ENCODE data around the gene LARGE1.
"Not testable (repeated sequence)": the region's sequence is repeated elsewhere in the genome, so short reads cannot be mapped to it uniquely, and the experiment has no call there.

LARGE1 gene

DNA sequence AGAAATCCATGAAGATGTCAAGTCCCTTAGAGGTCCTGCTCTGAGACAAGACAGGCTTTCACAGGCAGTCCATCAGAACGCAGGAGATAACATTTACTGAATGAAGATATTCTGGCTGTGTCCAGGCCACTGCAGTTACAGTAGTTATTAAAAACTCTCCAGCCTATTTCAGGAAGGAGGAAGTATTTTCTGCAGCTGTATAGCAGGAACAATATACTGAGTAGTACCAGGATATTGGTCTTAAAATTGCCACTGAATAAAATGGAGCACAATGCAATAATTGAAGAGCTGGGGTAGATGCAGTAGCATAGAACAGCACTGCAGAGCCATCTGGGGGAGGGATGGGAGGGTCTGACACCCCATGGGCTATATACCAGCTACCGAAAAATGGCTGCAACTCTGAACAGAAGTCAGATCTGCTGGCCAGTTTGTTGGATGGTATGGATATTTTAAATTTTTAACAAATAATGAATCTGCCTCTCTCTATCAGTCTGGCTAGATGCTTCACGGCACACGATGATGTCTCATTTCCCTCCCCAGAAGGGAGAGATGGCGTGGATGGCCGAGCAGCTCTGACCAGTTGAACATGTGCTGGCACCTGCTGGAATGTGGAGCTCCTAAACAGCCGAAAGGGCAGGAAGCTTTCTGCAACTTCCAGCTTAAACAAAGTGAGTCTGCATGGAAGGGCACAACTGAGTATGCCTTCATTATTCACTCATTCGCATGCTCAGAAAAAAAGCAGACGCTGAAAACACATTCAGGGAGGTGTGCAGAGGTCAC is 520.0 kb downstream of the LARGE1 start:
- DNase-seq = no peak

DNA sequence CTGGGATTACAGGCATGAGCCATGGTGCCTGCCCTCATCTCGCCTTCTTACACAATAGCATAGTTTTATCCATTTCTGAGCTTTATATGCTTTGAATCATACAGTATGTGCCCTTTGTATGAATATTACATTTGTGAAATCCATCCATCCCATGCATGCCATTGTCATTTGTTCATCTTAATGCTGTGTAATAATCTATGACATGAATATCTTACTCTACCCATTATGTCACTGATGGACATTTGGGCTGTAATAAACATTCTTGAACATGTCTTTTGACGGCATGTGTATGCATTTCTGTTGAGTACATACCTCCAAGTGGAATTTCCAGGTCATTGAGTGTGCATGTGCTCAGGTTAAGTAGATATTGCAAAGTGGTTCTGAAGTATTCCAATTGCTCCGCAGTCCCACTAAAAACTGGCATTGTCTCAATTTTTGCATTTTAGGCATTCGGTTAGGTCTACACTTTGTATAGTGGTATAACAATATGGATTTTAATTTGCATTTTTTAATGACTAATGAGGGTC is 522.8 kb downstream of the LARGE1 start:
- DNase-seq = no peak

DNA sequence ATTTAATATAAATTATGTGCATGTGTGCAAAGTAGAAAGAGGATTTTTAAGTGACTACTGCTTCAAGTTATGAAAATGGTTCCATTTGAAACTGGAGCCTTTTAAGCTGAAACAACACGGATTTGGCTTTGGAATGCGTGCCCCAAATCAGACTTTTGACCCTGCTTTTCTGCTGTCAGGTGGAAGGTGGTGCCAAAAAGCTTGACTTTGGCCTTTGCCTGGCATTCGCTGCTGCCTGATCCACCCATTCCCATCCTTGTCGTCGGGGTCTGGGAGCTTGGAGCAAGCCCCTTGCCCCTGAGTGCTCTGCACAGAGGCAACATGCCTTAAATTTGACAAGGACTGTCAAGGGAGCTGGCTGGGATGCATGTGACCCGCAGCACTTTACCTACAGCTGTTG is 526.8 kb downstream of the LARGE1 start:
- DNase-seq = no peak

DNA sequence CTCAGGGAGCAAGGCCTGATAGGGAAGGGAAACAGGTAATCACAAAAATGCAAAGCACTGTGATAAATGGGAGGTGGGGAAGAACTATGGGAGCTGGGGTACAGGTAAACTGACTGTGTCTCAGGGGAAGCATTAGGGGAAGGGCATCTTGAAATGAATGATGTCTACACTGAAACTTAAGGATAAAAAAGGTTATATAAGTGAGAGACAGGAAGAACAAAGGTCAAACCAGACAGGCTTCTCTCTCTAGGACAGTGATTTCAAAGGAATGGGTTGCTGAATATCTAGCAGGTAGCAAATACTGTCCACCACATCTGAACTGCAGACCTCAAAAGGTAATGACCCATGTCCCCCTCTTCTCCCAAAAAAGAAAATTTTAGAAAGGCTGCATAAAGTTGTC is 529.0 kb downstream of the LARGE1 start:
- DNase-seq = no peak

DNA sequence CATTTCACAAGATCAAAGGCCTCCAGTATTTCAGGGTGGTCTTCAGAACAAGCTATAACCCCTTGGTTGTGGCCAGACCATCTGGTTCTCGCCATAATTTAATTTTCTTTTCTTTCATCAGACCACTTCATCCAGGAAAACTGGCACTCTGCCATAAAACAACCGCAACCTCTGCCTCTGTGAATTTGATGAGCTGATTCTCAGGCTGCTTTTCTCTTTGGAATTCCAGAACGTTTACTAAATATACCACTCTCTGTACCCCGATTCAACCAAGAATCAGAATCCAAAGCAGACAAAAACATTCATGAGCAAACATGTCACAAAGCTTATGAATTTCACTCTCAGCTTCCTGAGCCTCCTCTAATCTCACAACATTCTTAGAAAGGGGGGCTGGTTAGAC is 530.3 kb downstream of the LARGE1 start:
- DNase-seq = no peak

DNA sequence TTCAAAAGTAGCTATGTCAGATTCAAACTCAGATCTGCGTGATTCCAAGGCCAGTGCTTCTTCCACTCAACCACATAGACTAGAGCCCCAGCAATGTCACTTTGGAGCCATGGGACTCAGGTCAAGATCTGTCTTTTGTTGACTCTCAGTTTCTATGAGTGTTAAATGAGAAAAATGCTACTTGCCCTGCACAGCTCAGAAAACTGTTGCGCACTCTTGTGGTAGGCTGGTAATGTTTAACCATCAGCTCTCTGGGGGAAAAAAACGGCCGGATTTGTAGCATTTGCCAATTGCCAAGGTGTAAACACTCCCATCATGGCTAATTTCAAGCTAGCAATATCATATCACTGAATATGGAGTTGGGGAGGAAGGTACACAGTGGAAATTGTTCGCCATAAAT is 534.0 kb downstream of the LARGE1 start:
- no peak for DNase-seq

DNA sequence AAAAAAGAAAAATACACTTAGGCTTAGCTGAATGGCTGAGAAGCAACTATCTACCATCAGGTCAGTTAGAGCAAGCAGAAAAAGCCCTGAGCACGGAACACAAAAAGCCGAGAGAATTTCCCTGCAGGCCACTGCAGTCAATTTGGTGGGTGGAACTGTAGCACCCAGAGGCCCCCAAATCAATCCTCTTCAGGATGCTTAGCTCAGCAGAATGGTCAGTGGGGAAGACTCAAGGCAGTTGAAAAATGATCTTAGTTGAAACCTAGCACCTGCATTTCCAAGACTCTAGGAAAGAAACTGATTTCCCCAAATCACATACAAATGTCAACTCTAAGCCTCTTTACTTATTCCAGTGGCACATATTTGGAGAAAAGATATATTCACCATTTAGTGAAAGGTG is 534.7 kb downstream of the LARGE1 start:
- DNase-seq = no peak

DNA sequence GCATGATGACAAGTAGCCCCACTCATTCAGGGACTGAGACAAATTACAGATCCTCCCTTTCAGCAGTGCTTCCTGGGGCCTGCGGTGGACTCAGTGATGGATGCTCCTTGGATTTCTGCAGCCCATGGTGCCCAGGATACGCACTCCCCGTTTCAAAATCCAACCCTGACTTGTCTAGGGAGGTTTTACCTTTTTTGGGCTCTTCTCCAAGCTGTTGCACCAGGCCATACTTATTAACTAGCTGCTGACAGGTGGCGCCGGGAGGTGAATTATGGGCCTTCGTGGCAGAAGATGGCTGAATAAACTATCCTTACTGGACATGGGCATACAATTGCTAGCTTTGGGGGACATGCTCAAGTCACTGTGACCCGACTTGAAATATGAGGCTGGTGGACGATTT is 537.8 kb downstream of the LARGE1 start:
- DNase-seq = no peak

DNA sequence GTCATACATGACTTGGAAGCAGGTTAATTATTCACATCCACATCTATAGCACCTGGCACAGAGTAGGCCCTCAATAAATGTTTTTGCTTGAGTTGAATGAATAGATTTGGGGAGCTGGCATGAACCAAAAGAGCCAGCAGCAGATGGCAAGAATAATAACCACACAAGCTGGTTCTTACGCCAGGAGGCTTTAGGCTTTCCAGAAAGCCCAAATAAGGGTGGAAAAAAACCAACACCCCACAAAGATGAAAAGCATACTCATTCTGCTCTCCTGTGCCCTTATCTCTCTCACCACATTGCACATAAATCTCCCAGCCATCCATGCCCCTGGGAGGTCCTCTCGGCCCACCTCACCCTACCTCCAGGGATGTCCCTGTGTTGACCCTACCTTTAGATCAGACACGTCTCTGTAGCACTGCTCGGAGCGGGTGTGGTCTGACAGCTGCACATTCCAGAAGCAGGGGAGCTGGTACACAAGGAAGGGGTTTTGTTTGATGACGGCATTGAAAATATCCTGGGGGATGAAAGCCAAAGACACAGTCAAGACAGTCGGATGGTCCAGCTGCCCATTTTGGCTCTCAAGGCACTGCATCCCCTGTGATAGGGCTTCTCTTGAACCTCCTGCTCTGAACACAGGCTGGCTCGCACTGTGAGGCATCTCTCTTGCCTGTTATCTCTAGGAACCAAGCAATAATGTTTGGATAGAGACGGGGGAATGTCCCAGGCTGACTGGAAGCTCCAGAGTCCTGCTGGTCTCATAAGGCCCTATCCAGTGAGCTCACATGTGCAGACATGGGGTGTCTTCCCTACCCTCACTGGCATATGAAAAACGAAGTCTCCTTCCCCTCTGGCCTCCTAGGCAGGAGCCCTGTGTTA is 538.5 kb downstream of the LARGE1 start:
- DNase-seq = no peak

DNA sequence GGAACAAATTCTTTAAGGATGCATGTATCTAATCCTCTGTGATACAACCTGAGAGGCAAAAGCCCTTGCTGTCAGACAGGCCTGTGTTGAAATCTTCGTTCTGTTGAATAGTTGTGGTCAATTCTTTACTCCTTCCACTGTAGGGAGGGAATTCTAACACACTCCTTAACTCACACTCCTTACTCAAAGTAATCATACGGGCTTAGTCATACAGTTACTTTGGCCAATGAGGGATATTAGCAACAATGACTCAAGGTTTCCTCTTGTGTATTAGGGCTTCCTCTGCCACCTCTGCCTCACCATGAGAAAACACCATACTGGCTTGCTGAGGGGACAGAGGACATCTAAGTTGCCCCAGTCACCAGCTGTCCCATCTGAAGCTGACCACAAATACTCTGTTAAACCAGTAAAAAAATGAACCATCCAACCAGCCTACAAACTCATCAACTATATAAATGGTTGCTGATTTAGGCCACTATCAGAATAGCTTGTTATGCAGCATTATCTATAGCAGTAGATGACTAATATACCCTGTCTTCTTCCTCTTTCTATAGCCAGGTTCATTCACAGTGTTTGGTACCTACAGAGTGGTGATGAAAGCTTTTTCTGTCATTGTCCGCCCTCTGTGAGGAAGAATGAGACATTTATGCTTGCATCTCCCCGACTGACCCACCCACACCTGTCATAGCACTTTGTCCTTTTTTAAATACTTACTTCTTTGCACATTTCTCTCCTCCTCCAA is 539.3 kb downstream of the LARGE1 start:
- DNase-seq = no peak

DNA sequence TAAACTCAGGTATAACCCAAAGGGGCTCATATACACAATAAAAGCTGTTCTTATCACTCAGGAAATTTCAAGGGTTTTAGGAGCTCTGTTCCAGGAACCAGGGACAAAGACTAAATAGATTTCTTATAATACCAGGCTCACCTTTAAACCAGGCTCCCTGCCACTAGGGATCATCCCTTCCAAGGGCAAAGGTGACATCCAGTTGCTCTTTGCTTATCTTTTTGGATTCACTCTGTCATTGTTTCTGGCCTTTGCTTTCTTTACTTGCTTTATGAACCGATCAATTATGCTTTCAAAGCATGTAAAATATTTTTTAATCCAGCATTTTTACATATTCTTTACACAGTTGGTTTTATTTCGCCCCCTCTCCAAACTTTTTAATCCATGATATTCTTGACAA is 540.4 kb downstream of the LARGE1 start:
- DNase-seq = no peak

DNA sequence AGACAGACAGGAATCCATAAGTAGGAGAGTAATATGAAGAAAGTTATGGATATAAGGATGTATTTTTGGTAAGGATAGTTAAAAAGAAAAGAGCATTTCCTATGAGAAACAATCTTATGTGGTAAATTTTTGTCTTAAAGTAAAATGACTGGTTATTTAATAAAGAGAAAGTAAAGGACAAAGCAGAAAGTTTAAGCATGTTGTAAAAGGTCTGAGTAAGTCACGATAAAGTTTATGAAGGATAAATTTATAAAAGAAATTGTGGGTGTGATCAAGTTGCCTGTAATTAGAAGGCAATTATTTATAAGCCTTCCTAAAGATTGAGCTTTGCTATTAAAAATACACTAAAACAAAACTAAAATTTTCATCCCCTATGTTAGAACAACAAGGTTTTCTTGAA is 547.4 kb downstream of the LARGE1 start:
- no peak for DNase-seq

DNA sequence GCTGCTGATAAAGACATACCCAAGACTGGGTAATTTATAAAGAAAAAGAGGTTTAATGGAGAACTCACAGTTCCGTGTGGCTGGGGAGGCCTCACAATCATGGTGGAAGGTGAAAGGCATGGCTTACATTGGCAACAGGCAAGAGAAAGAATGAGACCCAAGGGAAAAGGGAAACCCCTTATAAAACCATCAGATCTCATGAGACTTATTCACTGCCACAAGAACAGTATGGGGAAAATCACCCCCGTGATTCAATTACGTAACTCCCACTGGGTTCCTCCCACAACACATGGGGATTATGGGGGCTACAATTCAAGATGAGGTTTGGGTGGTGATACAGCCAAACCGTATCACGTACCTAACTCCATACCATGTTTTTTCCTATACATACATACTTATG is 557.0 kb downstream of the LARGE1 start:
- not testable (repeated sequence) for DNase-seq

DNA sequence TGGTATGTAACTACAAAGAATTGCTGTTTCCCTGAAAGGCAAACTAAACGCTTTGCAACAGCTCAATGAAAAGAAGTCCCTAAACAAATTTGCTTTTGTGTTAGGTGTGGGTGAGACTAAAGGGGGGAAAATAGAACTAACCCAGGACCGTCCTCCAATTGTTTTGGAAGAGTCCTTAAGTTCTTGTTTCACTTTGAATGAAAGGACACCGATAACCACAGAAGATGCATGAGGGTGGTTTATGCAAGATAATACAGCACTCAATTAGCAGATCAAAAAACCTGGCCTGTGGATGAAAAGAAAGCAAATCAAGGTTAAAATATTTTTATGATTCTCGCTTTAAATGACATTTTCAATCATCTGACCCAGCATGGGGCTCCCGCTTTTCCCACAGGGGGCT is 557.6 kb downstream of the LARGE1 start:
- DNase-seq = no peak

DNA sequence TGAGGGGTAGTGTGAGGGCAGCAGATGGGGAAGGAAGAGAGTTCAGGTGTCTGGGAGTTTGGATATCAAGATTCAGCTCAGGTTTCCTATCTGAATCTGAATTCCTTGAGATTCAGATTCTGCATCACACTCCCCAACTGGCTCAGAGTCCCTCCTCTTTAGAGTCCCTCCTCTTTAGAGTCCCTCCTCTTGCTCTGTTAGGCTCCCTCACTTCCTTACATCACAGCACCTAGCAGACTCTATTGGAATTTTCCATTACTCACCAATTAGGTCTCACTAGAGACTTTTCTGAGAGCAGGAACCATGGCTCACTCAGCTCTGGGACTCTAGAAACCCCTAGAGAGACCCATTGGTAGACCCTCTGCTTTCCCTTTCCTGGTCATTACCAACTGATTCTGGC is 558.7 kb downstream of the LARGE1 start:
- no peak for DNase-seq

DNA sequence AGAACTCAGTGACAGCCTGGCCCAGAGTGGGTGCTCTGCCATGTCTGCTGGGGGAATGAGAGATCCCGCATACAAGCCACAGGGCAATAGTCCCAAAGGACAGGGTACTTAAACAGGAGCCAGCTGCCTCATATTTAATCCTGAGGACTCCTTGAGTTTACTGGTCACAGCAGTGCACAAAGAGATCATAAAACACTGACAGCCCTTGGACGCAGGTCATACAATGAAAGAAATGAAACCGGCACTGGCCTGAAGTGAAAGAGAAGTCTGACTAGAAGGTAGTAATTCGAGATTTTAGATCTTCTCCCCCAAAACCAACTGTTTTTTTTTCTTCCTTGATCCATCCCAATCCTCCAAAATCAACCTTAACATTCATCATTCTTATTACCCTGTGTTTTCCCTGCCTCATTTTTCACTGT is 562.3 kb downstream of the LARGE1 start:
- DNase-seq = no peak

DNA sequence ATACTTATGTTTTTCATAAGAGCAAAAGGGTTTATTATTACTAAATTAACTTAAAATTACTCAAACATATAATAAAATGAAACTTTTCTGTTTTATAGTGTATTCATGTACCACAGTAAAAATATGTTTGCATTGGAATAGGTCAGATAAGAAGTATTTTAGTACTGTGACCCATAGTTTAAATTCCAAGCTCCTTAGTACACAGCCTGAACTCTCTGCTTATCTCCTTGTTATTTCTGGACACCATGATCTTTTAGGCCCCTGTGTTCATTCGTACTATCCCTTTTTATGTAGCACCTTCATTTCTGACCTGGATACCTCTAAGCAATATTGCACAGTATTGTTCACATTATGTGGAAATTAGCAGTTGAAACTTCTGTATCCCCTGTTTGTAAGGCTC is 565.3 kb downstream of the LARGE1 start:
- DNase-seq = no peak

DNA sequence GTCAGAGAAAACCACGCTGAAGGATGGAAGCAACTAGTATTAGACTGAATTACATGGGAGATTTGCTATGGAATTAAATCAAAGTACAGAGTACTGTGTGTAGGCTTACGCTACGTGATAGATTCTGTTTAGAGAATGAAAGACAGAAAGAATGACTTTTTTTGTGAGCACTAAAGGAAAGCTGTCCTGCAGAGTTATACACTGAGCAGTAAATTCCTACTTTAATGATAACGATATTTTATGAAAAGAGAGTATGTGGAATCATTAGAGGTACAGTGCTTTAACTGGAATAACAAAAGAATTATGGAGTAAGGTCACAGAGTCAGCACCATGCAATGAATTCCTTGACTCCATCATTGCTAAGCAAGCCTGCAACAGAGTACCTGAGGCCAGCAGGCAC is 566.8 kb downstream of the LARGE1 start:
- no peak for DNase-seq

DNA sequence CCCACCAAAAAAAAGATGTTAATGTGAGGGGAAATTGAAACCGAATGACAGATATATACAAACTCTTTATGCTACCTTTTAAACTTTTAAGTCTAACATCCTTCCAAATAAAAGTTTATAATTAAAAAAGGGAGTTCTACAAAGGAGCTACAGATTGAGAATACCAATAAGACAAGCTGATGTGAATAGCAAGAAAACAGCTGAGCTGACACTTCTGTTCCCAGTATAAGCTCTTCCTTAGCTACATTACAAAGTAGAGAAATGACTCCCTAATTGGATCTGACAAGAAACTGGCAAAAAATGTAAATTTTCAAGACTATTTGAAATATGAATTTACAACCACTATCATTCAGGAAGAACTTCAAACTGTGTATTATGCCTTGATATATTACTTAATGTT is 567.5 kb downstream of the LARGE1 start:
- no peak for DNase-seq

DNA sequence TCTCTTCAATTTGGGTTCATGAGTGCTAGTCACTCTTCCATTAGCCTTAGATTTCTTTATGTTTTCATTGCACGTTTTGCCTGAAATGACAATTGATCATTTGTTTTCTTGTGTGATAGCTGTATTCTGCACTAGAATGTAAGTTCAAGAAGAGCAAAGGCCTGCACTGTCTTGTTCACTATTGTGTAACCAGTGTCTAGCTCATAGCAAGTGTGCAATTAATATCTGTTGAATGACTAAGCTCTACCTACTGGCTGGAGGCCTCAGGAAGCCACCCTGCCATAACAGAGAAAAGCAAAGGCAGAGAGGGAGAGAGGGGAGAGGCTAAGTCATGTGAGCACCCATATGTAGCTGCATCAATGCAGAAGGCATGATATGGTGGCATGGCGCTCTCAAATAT is 569.3 kb downstream of the LARGE1 start:
- no peak for DNase-seq

DNA sequence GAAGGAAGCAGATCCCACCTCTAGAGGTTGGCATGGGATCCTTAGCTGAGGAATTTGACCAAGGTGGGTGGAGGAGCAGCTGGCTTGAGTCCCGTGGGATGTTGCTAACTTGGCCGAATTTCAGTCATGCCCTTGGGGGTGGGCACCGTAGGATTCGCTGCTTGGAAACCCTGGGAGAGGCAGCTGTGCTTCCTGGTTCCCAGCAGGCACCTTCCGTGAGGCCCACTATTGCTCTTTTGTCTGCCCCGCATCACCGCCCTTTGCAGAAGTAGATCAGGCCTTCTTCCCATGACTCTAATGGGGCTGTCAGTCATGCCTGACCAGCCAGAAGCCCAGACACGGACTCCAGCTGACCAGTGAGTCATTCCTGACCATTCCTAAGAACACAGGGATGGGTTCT is 569.8 kb downstream of the LARGE1 start:
- no peak for DNase-seq

DNA sequence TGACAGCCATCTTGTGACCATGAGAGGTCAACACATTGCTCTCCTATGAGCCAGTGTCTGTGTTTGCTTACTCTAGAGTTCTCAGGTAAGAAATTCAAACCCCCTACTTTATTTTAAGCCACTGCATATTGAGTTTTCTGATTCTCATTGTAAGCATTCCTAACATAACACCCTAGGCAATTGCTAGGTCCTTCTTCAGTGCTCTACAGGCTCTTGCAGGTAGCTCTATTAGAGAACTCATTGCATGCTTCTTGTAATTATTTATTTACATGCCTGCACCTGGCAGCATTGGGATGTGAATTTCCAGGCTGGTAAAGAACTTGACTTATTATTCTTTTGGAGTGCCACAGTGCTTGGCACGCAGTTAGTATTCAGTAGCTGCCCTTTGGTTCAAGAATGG is 573.3 kb downstream of the LARGE1 start:
- no peak for DNase-seq

DNA sequence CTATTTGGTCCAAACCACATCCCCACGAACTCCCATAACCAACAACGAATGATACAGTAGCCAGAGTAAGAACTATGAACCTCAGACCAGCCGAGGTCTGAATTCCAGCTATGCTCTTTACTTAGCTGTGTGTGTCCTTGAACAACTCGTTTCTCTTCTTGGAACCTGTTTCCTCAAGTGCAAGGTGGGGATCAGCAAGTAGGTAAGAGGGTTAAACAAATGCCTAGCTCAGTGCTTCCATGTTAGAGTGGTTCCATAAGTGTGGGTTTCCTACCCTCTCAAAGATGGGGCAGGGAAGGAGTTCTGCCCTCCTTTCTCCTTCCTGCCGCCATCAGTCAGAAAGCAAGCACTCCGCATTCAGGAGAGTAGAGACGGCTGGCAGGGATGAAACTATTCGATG is 578.7 kb downstream of the LARGE1 start:
- DNase-seq = no peak

All from hematopoietic multipotent progenitor cell treated with erythropoietin and hydrocortisone succinate and interleukin-3 and kit ligand, for 4 days (in vitro differentiated cells).